Gastrocnemius medialis (tissue), 4 donors: Measurements from ENCODE around the gene CCL14. TPM values are rescaled to one million over a fixed set of nuclear protein-coding genes. Genes with fewer than 3 reads are reported as not detected.

ENCODE experiments used
- ATAC-seq, 2 donors: fragments of 150-250 bp; one replicate each; pipeline ENCODE4 v1.9.1; 2016
- DNase-seq, 2 donors: peaks; one replicate each; pipeline ENCODE4 v3.0.0-alpha.2; 2019
- H3K27ac ChIP-seq, 4 donors: fragments of 200-600 bp; sonication (generic); 1 replicate in 1 of 4; 2 replicates in 3 of 4; pipeline ENCODE4 v1.5.1; 2016 to 2018; ENCODE audit warnings: mild to moderate bottlenecking in 2 of 4, moderate library complexity in 1 of 4
- H3K27me3 ChIP-seq, 3 donors: fragments of 200-600 bp; sonication (generic) in 2 of 3; 1 replicate in 1 of 3; 2 replicates in 2 of 3; pipeline versions ENCODE4 v1.5.1 to v1.6.0; 2016 to 2019; ENCODE audit warnings: mild to moderate bottlenecking in 1 of 3, moderate library complexity in 1 of 3
- H3K36me3 ChIP-seq, 2 donors: fragments of 200-600 bp; sonication (generic) in 1 of 2; one replicate each; pipeline ENCODE4 v1.5.1; 2017 to 2018
- H3K4me1 ChIP-seq, 2 donors: fragments of 200-600 bp; sonication (generic) in 1 of 2; one replicate each; pipeline ENCODE4 v1.5.1; 2016 to 2017; ENCODE audit warnings: mild to moderate bottlenecking in 2 of 2
- H3K4me3 ChIP-seq, 4 donors: fragments of 200-600 bp; sonication (generic) in 3 of 4; 1 replicate in 1 of 4; 2 replicates in 3 of 4; pipeline ENCODE4 v1.5.1; 2016 to 2019; ENCODE audit warnings: mild to moderate bottlenecking in 2 of 4
- H3K9me3 ChIP-seq, 3 donors: fragments of 200-600 bp; sonication (generic) in 2 of 3; 1 replicate in 1 of 3; 2 replicates in 2 of 3; pipeline ENCODE4 v1.5.1; 2016 to 2019
- POLR2A ChIP-seq, 2 donors: fragments of 450-650 bp; IDR thresholded peaks; one replicate each; pipeline ENCODE4 v1.6.1; 2017; ENCODE audit warnings: antibody characterized with exemption in 2 of 2, mild to moderate bottlenecking in 2 of 2, moderate library complexity in 2 of 2
- in situ Hi-C, 4 donors: fragments of 200-750 bp; cut with MboI; loops; one replicate each; pipeline versions ENCODE4 v1.15.0 to v1.8.0; 2017; ENCODE audit warnings: low sequenced_read_pairs in 4 of 4
- intact Hi-C: fragments of 100-400 bp; cut with DNase I; formaldehyde crosslinking; loops from one replicate; pipeline ENCODE4 v1.15.1; 2023; ENCODE audit warnings: low total_unique reads
- total RNA-seq, 4 donors: library from RNA; depleted of rRNA; stranded (reverse); fragments of >200 nt; gene quantifications; one replicate each; pipeline versions ENCODE4 v1.1.0 to v1.2.3, GENCODE V29; 2016
- TF ChIP-seq, protein P1 (sequence below), 5 experiments: fragments of 450-650 bp in 3 of 5; fragments of 200-600 bp in 2 of 5; sonication (generic) in 2 of 5; IDR thresholded peaks in 4 of 5; conservative IDR thresholded peaks in 1 of 5; 1 replicate in 4 of 5; 2 replicates in 1 of 5; pipeline ENCODE4 v1.5.1; 2016 to 2019; ENCODE audit warnings: antibody characterized with exemption in 5 of 5, mild to moderate bottlenecking in 3 of 5, moderate library complexity in 3 of 5

The CCL14 gene
- 10 to 100 TPM in 2 of 4 donors, 1 to 10 TPM in 2; 4.9 to 25.9 (median 12.1) TPM for total RNA-seq

DNA sequence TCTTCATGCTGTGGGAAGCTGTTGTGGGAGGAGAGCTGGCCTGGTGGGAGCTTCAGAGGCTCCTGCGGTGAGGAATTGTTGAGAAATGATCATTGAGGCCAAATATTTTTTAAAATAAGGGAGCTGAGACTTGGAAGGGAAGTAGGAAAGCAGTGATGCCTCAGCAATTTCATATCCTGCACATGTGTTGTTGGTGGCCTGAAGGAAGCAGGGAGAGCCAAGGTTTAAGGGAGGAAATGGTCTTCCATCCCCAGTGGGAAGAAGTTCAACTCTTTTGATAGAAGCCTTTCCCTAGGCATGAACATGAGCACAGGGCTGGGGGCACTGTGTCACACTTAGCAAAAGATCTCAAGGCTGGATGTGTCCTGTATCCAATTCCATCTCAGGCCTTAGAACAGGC lies at the start of gene CCL14:
CCL14 (minus strand) TSS at position 87 of the 400 bp plus-strand sequence; CDS start at position 7, 80 bp downstream.
- Histone ChIP-seq H3K36me3 (no peaks in the 10 kb centered on the region), H3K9me3 (no peaks in the 10 kb centered on the region), H3K27ac (peak within 1 kb of the TSS in 3 of 4 donors; percentile 14 to 42 (median 27)), H3K4me1 (peaks cover 0 to 3% of the 10 kb centered on the region in 2 donors), H3K27me3 (no peaks in the 10 kb centered on the region), H3K4me3 (peak within 1 kb of the TSS; percentile 10 to 37 (median 18))
- DNase-seq (no peak), ATAC-seq (no peak)
- intact Hi-C loops (no loop called here), in situ Hi-C loops (loop anchor here in 1 of 4 donors (25.0 kb wide), 1 partner anchor 151 kb away; no protein-coding TSS in a partner anchor)
- TF ChIP-seq, protein P1, sequence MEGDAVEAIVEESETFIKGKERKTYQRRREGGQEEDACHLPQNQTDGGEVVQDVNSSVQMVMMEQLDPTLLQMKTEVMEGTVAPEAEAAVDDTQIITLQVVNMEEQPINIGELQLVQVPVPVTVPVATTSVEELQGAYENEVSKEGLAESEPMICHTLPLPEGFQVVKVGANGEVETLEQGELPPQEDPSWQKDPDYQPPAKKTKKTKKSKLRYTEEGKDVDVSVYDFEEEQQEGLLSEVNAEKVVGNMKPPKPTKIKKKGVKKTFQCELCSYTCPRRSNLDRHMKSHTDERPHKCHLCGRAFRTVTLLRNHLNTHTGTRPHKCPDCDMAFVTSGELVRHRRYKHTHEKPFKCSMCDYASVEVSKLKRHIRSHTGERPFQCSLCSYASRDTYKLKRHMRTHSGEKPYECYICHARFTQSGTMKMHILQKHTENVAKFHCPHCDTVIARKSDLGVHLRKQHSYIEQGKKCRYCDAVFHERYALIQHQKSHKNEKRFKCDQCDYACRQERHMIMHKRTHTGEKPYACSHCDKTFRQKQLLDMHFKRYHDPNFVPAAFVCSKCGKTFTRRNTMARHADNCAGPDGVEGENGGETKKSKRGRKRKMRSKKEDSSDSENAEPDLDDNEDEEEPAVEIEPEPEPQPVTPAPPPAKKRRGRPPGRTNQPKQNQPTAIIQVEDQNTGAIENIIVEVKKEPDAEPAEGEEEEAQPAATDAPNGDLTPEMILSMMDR (IDR thresholded peaks at IDR 0.05 in 4 of 5, conservative IDR thresholded peaks at IDR 0.05 in 1 of 5) = no peak
- TF ChIP-seq POLR2A (IDR thresholded peaks at IDR 0.05) = no peak

DNA sequence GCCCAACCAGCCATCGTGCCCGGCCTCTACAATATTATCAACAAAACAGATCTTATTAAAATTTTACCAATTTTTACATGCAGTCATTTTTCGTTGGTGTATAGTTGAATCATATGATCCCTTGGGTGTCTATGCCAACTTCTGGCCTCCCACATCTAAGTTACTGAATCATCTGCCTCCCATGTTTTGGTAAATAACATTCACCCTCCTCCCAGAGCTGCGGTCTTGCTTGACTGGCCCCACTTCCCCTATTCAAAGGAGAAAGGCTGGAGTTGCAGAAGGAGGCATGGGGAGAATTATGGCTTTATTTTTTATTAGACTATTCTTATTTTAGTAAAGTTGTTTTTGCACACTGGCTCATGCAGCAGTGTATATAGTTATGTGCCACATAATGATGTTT lies 49.7 kb upstream of the CCL14 start:
- Histone ChIP-seq H3K27ac (no peak overlapping the region), H3K9me3 (no peaks in the 10 kb centered on the region), H3K4me3 (no peak overlapping the region), H3K4me1 (no peaks in the 10 kb centered on the region), H3K36me3 (no peaks in the 10 kb centered on the region), H3K27me3 (no peaks in the 10 kb centered on the region)
- ATAC-seq (no peak), DNase-seq (no peak)
- in situ Hi-C loops = no loop called here
- intact Hi-C loops = no loop called here
- no peak for TF ChIP-seq POLR2A (IDR thresholded peaks at IDR 0.05)
- TF ChIP-seq, protein P1 (IDR thresholded peaks at IDR 0.05 in 4 of 5, conservative IDR thresholded peaks at IDR 0.05 in 1 of 5) = no peak

DNA sequence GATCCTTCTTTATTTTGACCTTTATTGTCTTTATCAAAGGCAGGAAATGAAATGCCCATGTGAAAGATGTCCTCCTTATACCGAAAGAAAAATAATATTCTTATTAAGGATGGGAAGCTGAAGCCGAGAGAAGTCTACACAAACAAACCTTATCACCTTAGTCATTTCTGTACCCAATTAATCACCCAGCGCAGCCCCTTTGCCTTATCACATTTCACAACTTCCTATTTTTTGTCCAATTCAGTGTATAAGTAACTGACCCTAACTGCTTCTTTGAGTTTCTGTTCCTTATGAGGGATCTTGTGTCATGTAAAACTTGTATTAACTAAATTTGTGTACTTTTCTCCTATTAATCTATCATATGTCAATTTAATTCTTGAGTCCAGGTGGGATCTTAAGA lies 47.6 kb upstream of the CCL14 start:
- ATAC-seq (no peak), DNase-seq (no peak)
- intact Hi-C loops (no loop called here), in situ Hi-C loops (no loop called here)
- TF ChIP-seq, protein P1 (IDR thresholded peaks at IDR 0.05 in 4 of 5, conservative IDR thresholded peaks at IDR 0.05 in 1 of 5) = no peak
- TF ChIP-seq POLR2A (IDR thresholded peaks at IDR 0.05) = no peak
- H3K4me1 ChIP-seq = no peaks in the 10 kb centered on the region
- no peaks in the 10 kb centered on the region for H3K9me3 ChIP-seq
- no peak overlapping the region for H3K4me3 ChIP-seq
- no peaks in the 10 kb centered on the region for H3K27me3 ChIP-seq
- H3K36me3 ChIP-seq = no peaks in the 10 kb centered on the region
- H3K27ac ChIP-seq = no peak overlapping the region

DNA sequence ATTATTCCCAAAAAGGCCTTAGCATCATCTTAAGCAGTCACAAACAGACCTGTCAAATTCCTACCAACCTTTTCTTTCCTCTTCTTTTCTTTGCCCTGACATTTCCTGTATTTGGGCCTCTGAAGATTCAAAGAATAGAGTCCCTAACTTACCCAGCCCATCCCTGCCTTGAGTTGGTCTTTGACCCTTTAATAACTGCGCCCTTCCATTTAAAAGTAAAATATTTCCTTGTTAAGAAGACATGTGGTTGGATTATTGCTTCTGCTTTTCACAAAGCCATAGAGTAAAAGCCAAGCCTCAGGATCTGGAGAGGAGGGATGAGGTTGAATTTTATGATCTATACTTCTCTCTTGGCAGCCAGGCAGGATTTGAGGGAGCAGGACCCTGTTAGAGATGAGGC lies 44.4 kb upstream of the CCL14 start:
- no peak for ATAC-seq
- no peaks in the 10 kb centered on the region for H3K27me3 ChIP-seq
- no peak for TF ChIP-seq POLR2A (IDR thresholded peaks at IDR 0.05)
- TF ChIP-seq, protein P1 (IDR thresholded peaks at IDR 0.05 in 4 of 5, conservative IDR thresholded peaks at IDR 0.05 in 1 of 5) = no peak
- no peak overlapping the region for H3K4me3 ChIP-seq
- no peak overlapping the region for H3K27ac ChIP-seq
- in situ Hi-C loops (no loop called here), intact Hi-C loops (no loop called here)
- no peaks in the 10 kb centered on the region for H3K9me3 ChIP-seq
- H3K36me3 ChIP-seq = no peaks in the 10 kb centered on the region
- H3K4me1 ChIP-seq = no peaks in the 10 kb centered on the region
- DNase-seq = no peak

DNA sequence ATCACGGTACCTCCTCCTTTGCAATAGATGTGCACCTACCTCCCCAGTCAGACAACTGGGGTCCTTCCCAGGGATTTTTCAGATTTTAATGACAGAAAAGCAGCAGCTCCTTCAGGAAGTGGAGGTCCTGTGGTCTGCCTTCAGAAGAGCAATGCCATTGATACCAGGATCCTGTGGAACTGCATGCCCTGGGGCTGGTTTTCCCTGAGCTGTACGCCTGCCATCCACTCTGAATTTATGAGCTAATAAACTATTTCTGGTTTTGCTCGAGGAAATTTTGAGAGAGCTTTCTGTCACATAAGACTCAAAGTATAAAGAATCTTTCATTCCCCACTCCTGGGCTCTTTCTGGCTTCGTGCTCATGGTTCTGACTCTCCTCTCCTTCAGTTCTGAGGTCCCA lies 41.2 kb upstream of the CCL14 start:
- H3K27ac ChIP-seq = no peak overlapping the region
- H3K4me1 ChIP-seq = no peaks in the 10 kb centered on the region
- TF ChIP-seq POLR2A (IDR thresholded peaks at IDR 0.05) = no peak
- intact Hi-C loops (no loop called here), in situ Hi-C loops (no loop called here)
- H3K4me3 ChIP-seq = no peak overlapping the region
- no peaks in the 10 kb centered on the region for H3K9me3 ChIP-seq
- no peaks in the 10 kb centered on the region for H3K36me3 ChIP-seq
- DNase-seq (no peak), ATAC-seq (no peak)
- H3K27me3 ChIP-seq = no peaks in the 10 kb centered on the region
